A673 (cell line): Measurements from ENCODE around the gene DSTYK.

Experiments used
- CTCF ChIP-seq: fragments of 300-800, 200-600 bp; sonication (generic); conservative IDR thresholded peaks from 2 replicates; pipeline ENCODE4 v1.5.1; 2017; ENCODE audit warnings: low read depth, mild to moderate bottlenecking, antibody characterized with exemption, low read length, moderate library complexity, mixed read lengths
- EZH2 ChIP-seq: fragments of 200-600 bp; sonication (generic); IDR thresholded peaks from 2 replicates; pipeline ENCODE4 v1.6.1; 2017; ENCODE audit warnings: borderline replicate concordance, low read depth, mild to moderate bottlenecking, mixed read lengths, antibody characterized with exemption, low read length; ENCODE audit not compliant: poor library complexity, severe bottlenecking

- no peak for TF ChIP-seq CTCF
- TF ChIP-seq EZH2, result no peak
Observed at GRCh38 chr1:205191622-205192021, 19.9 kb downstream of the DSTYK start.
